Body of pancreas (tissue), 4 donors: ENCODE data around the gene SGO2. TPM values are rescaled to one million over a fixed set of nuclear protein-coding genes. Genes with fewer than 3 reads are reported as not detected.

Source experiments
- ATAC-seq: fragments of 150-250 bp; one replicate; pipeline ENCODE4 v1.9.1; 2016
- DNase-seq, 4 donors: peaks; one replicate each; pipeline ENCODE4 v3.0.0-alpha.2; 2019
- H3K27ac ChIP-seq, 4 donors: fragments of 200-600 bp; sonication (generic); 1 replicate in 3 of 4; 2 replicates in 1 of 4; pipeline versions ENCODE4 v1.5.1 to v1.6.1; 2016 to 2019; ENCODE audit warnings: mild to moderate bottlenecking in 1 of 4, mixed read lengths in 1 of 4, moderate library complexity in 1 of 4
- H3K27me3 ChIP-seq, 2 donors: fragments of 200-600 bp; sonication (generic); one replicate each; pipeline ENCODE4 v1.6.0; 2016; ENCODE audit warnings: mild to moderate bottlenecking in 1 of 2
- H3K36me3 ChIP-seq, 2 donors: fragments of 200-600 bp; sonication (generic); replicated peaks in 1 of 2; 2 replicates each; pipeline ENCODE4 v1.5.1; 2016; ENCODE audit warnings: low read depth in 2 of 2; ENCODE audit not compliant: insufficient read depth in 1 of 2
- H3K4me1 ChIP-seq: fragments of 200-600 bp; sonication (generic); one replicate; pipeline ENCODE4 v1.6.0; 2016
- H3K4me3 ChIP-seq, 2 donors: fragments of 200-600 bp; sonication (generic); 1 replicate in 1 of 2; 2 replicates in 1 of 2; pipeline ENCODE4 v1.5.1; 2016 to 2019
- H3K9me3 ChIP-seq, 3 donors: fragments of 200-600 bp; sonication (generic); 1 replicate in 2 of 3; 2 replicates in 1 of 3; pipeline ENCODE4 v1.5.1; 2016
- POLR2A ChIP-seq, 3 donors: fragments of 450-650 bp; IDR thresholded peaks; one replicate each; pipeline ENCODE4 v1.6.1; 2016; ENCODE audit warnings: antibody characterized with exemption in 3 of 3, mild to moderate bottlenecking in 2 of 3
- WGBS, 2 donors: methylation state at CpG; one replicate each; pipeline ENCODE4 v1.1.5; 2017; 5-methylcytosine and 5-hydroxymethylcytosine counted together
- intact Hi-C: fragments of 100-400 bp; cut with DNase I; formaldehyde crosslinking; loops from one replicate; pipeline ENCODE4 v1.15.1; 2023
- total RNA-seq, 2 donors: library from RNA; depleted of rRNA; stranded (reverse); fragments of >200 nt; gene quantifications; one replicate each; pipeline ENCODE4 v1.1.0, GENCODE V29; 2016
- TF ChIP-seq, protein P1 (sequence below), 7 experiments: fragments of 450-650 bp in 4 of 7; fragments of 200-600 bp in 3 of 7; sonication (generic) in 3 of 7; IDR thresholded peaks; one replicate each; pipeline ENCODE4 v1.5.1; 2016 to 2019; ENCODE audit warnings: antibody characterized with exemption in 7 of 7

The SGO2 gene
- total RNA-seq, 2 donors from 2014 or later, result 1.6 to 2.3 TPM

DNA sequence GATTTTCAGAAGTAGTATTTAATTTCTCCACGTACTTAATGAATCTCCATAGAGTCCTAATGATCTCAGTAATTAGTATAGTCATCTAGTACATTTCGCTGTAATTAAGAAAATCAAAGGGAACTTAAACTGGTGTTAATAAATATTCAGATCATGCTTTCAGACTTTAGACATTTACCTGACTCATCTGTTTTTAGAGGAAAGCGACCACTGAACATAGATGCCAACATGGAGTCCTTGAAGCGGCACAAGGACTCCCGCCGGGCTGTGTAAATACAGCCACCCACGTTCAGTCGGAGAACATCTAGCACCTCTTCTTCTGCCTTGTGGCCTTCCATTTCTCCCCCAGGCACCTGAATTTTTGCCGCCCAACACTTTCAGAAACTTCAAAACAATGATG is 19.3 kb upstream of the SGO2 start:
- WGBS, 2 donors, result 44 to 48% methylated on average over 9 of the region's 9 CpGs
- H3K27ac ChIP-seq, result no peak overlapping the region
- no peaks in the 10 kb centered on the region for H3K9me3 ChIP-seq
- ATAC-seq, result no peak
- peaks cover 17% of the 10 kb centered on the region for H3K4me1 ChIP-seq
- no peak for TF ChIP-seq POLR2A (IDR thresholded peaks at IDR 0.05)
- TF ChIP-seq, protein P1, sequence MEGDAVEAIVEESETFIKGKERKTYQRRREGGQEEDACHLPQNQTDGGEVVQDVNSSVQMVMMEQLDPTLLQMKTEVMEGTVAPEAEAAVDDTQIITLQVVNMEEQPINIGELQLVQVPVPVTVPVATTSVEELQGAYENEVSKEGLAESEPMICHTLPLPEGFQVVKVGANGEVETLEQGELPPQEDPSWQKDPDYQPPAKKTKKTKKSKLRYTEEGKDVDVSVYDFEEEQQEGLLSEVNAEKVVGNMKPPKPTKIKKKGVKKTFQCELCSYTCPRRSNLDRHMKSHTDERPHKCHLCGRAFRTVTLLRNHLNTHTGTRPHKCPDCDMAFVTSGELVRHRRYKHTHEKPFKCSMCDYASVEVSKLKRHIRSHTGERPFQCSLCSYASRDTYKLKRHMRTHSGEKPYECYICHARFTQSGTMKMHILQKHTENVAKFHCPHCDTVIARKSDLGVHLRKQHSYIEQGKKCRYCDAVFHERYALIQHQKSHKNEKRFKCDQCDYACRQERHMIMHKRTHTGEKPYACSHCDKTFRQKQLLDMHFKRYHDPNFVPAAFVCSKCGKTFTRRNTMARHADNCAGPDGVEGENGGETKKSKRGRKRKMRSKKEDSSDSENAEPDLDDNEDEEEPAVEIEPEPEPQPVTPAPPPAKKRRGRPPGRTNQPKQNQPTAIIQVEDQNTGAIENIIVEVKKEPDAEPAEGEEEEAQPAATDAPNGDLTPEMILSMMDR (IDR thresholded peaks at IDR 0.05), result no peak
- no peaks in the 10 kb centered on the region for H3K27me3 ChIP-seq
- H3K4me3 ChIP-seq, result no peak overlapping the region
- no peaks in the 10 kb centered on the region for H3K36me3 ChIP-seq
- intact Hi-C loops, result no loop called here
- DNase-seq, result no peak

DNA sequence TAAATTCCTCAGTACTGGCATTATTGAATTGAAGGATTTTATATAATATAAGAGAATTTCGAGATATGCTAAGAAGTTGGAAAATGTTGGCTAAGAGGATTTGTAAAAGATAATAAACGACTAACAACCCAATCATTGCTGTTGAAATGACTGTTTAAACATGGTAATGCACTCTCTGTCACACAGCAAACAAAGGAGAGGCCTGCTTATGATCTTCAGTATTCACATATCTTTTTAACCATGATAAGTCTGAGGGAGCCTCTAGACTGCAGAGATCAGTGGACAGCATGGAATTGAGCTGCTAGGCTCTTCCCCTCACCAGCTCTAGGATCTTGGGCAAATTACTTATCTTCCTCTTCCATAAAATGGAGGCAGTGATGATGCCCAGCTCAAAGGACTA is 18.8 kb upstream of the SGO2 start:
- TF ChIP-seq POLR2A (IDR thresholded peaks at IDR 0.05), result no peak
- TF ChIP-seq, protein P1 (IDR thresholded peaks at IDR 0.05), result no peak
- Histone ChIP-seq H3K27ac (no peak overlapping the region), H3K27me3 (no peaks in the 10 kb centered on the region), H3K36me3 (no peaks in the 10 kb centered on the region), H3K4me1 (peaks cover 17% of the 10 kb centered on the region), H3K9me3 (no peaks in the 10 kb centered on the region), H3K4me3 (no peak overlapping the region)
- DNase-seq (no peak), ATAC-seq (no peak)
- WGBS, 2 donors, result 28 to 44% methylated on average over 2 of the region's 2 CpGs
- intact Hi-C loops, result no loop called here

DNA sequence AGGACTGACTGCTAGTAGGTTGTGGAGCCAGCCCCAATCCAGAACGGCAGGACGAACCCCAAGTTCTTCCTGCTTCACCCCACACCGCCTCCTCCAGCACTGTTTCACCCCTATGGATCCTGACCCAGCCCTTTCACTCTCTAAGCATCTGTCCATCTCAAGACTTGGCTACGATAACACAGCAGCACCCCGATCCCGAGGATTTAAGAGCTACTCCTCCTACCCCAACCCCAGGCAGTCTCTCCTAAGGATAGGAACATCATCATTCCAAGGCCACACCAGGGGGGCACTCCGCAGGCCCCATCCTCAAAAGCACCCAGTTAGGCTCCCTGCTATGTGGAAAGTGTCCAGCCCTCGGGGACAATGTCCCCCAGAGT is 16.8 kb upstream of the SGO2 start:
- TF ChIP-seq POLR2A (IDR thresholded peaks at IDR 0.05), result no peak
- TF ChIP-seq, protein P1 (IDR thresholded peaks at IDR 0.05), result no peak
- 16 to 22% methylated on average over 7 to 8 of the region's 8 CpGs for WGBS, 2 donors
- peak in 1 of 4 donors; percentile 4 for DNase-seq

DNA sequence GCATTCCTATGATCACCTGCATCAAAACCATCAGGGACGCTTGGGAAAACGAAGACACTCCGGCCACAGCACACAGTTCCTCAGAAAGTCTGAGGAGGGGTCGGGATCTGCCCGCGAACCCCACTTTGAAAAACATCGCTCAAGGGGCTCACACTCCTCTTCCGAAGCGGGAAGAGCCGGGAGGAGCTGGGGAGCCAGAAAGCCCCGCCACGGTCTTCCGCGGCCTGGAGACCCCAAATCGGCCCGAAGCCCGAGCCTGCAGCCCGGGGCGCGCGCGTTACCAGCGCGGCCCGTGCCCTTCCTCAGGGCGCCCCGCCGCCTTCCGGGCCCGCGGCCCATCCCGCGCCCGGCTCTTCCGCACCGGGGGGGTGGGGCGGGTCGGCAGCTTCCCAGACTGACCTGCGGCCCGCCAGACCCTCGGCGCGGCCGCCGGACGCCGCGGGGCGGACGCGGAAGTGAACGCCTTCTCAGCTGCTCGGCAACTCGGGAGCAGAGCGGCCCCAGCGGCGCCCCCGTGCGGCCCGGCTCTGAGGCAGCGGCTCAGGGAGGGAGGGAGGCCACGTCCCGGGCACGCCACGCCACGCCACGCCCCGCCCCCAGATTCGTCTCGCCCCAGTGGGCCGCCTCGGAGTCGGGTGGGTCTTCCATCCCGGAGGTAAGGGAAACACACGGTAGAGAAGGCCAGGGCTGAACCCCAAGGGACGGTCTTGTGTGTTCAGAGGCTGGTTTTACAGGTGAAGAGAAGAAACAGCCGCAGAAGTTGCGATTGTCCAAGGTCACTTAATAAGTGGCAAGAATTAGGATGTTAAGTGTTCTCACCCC is 16.2 kb upstream of the SGO2 start, which contains the start of gene KCTD18:
TSS of gene KCTD18 (minus strand) at position 457 of the 822 bp plus-strand sequence. CDS start 3,052 bp downstream, outside the sequence.
- peak; percentile 59 to 84 (median 71) for TF ChIP-seq POLR2A (IDR thresholded peaks at IDR 0.05)
- TF ChIP-seq, protein P1 (IDR thresholded peaks at IDR 0.05), result peak; percentile 70 to 96 (median 83)
- Histone ChIP-seq H3K4me3 (peak within 1 kb of the TSS; percentile 54 to 59), H3K27ac (peak within 1 kb of the TSS; percentile 57 to 83 (median 70)), H3K36me3 (no peaks in the 10 kb centered on the region), H3K4me1 (peaks cover 17% of the 10 kb centered on the region), H3K9me3 (no peaks in the 10 kb centered on the region), H3K27me3 (no peaks in the 10 kb centered on the region)
- ATAC-seq (peak; percentile 98), DNase-seq (peak; percentile 90 to 92 (median 92))
- intact Hi-C loops, result no loop called here
- 0% methylated on average over 4 to 68 of the region's 78 CpGs for WGBS, 2 donors

More for the DNA sequence above, 16.8 kb upstream of the SGO2 start:
- Histone ChIP-seq H3K4me1 (peaks cover 17% of the 10 kb centered on the region), H3K27me3 (no peaks in the 10 kb centered on the region), H3K27ac (peak overlapping the region in 3 of 4 donors; percentile 61 to 83 (median 80)), H3K9me3 (no peaks in the 10 kb centered on the region), H3K36me3 (no peaks in the 10 kb centered on the region), H3K4me3 (peak overlapping the region; percentile 54 to 59)
- intact Hi-C loops, result no loop called here
- ATAC-seq, result no peak
